SK-N-SH (cell line): Measurements from ENCODE around the gene MAGEF1. TPM values are rescaled to one million over a fixed set of nuclear protein-coding genes. Genes with fewer than 3 reads are reported as not detected.

Experiments
- CTCF ChIA-PET: fragments of 300-600, 350-600 bp; formaldehyde crosslinking; extraction: SDS; loops from one replicate; lab custom pipeline; 2021; lab: Yijun Ruan, JAX
- POLR2A ChIA-PET: fragments of 350-600 bp; sonication (Branson Sonifier 250); formaldehyde crosslinking; extraction: SDS; loops from one replicate; lab custom pipeline; 2020; ENCODE audit warnings: antibody characterized with exemption, inconsistent platforms; lab: Yijun Ruan, JAX
- DNase-seq: peaks from one replicate; pipeline ENCODE4 v3.0.0; 2012
- H2AFZ ChIP-seq: fragments of 200-600 bp; sonication (generic); 2 replicates; pipeline ENCODE4 v1.8.1; 2016; ENCODE audit warnings: antibody characterized with exemption, mild to moderate bottlenecking, low read depth
- H3F3A ChIP-seq: fragments of 200-600 bp; sonication (generic); replicated peaks from 2 replicates; pipeline ENCODE3; 2016; ENCODE audit warnings: antibody characterized with exemption, mild to moderate bottlenecking; ENCODE audit not compliant: insufficient read depth
- H3K27ac ChIP-seq, 2 experiments: fragments of 200-500 bp in 1 of 2; fragments of 200-600 bp in 1 of 2; sonication (Bioruptor generic) in 1 of 2; sonication (generic), shearing (Covaris generic) in 1 of 2; 2 replicates each; pipeline versions ENCODE4 v1.5.1 to v1.6.1; 2014 to 2016; ENCODE audit warnings: low read depth in 2 of 2, inconsistent platforms in 1 of 2, low read length in 1 of 2, mild to moderate bottlenecking in 1 of 2, mixed read lengths in 1 of 2
- H3K27me3 ChIP-seq: fragments of 200-600 bp; sonication (generic), shearing (Covaris generic); 2 replicates; pipeline ENCODE4 v1.6.1; 2016; ENCODE audit warnings: mixed run types; ENCODE audit not compliant: insufficient read depth
- H3K36me3 ChIP-seq, 2 experiments: fragments of 200-500 bp in 1 of 2; fragments of 200-600 bp in 1 of 2; sonication (Bioruptor generic) in 1 of 2; sonication (generic) in 1 of 2; replicated peaks in 1 of 2; 2 replicates each; pipeline versions ENCODE3 to v1.5.1; 2014 to 2016; ENCODE audit warnings: low read length in 1 of 2, mild to moderate bottlenecking in 1 of 2; ENCODE audit not compliant: insufficient read depth in 2 of 2, control insufficient read depth in 1 of 2
- H3K4me1 ChIP-seq, 2 experiments: fragments of 200-500 bp in 1 of 2; fragments of 200-600 bp in 1 of 2; sonication (Bioruptor generic) in 1 of 2; sonication (generic), shearing (Covaris generic) in 1 of 2; 2 replicates each; pipeline versions ENCODE4 v1.5.1 to v1.6.1; 2014 to 2016; ENCODE audit warnings: low read depth in 1 of 2, low read length in 1 of 2, mixed run types in 1 of 2; ENCODE audit not compliant: insufficient read depth in 2 of 2, control insufficient read depth in 1 of 2
- H3K4me2 ChIP-seq: fragments of 200-600 bp; sonication (generic), shearing (Covaris generic); 2 replicates; pipeline ENCODE4 v1.6.1; 2017; ENCODE audit warnings: mixed run types
- H3K4me3 ChIP-seq, 2 experiments: fragments of 200-500 bp in 1 of 2; fragments of 200-600 bp in 1 of 2; sonication (Bioruptor generic) in 1 of 2; sonication (generic), shearing (Covaris generic) in 1 of 2; 2 replicates each; pipeline versions ENCODE4 v1.5.1 to v1.8.1; 2014 to 2016; ENCODE audit warnings: low read depth in 2 of 2, inconsistent platforms in 1 of 2, low read length in 1 of 2, mild to moderate bottlenecking in 1 of 2, mixed read lengths in 1 of 2, moderate library complexity in 1 of 2
- H3K79me2 ChIP-seq: fragments of 200-600 bp; sonication (generic); 2 replicates; pipeline ENCODE4 v1.8.1; 2017; ENCODE audit warnings: mild to moderate bottlenecking; ENCODE audit not compliant: insufficient read depth
- H3K9ac ChIP-seq: fragments of 200-600 bp; sonication (generic); 2 replicates; pipeline ENCODE4 v1.6.1; 2017; ENCODE audit warnings: mixed run types
- H3K9me2 ChIP-seq: fragments of 200-600 bp; sonication (generic); 2 replicates; pipeline ENCODE4 v1.6.1; 2017; ENCODE audit warnings: mixed run types
- H3K9me3 ChIP-seq: fragments of 200-600 bp; sonication (generic); 2 replicates; pipeline ENCODE4 v1.6.1; 2017; ENCODE audit warnings: mixed run types, mild to moderate bottlenecking, moderate library complexity
- H4K20me1 ChIP-seq: fragments of 200-600 bp; sonication (generic); 2 replicates; pipeline ENCODE4 v1.6.1; 2017; ENCODE audit warnings: mild to moderate bottlenecking, mixed run types; ENCODE audit not compliant: insufficient read depth
- CHD2 ChIP-seq: fragments of 150-350 bp; IDR thresholded peaks from 2 replicates; pipeline ENCODE4 v1.6.1; 2018; ENCODE audit warnings: low read length; ENCODE audit not compliant: partially characterized antibody
- EP300 ChIP-seq, 2 experiments: IDR thresholded peaks; 2 replicates each; pipeline versions ENCODE4 v1.4.0 to v1.6.1; 2012; ENCODE audit warnings: borderline replicate concordance in 1 of 2, low read depth in 1 of 2, low read length in 1 of 2
- GATA2 ChIP-seq: sonication (generic); formaldehyde crosslinking; IDR thresholded peaks from 2 replicates; pipeline ENCODE4 v1.5.0; 2020; ENCODE audit warnings: mild to moderate bottlenecking, missing genetic modification reagents
- MEF2A ChIP-seq: IDR thresholded peaks from 2 replicates; pipeline ENCODE4 v1.4.0; 2012; ENCODE audit warnings: low read depth, borderline replicate concordance
- NFIC ChIP-seq: IDR thresholded peaks from 2 replicates; pipeline ENCODE4 v1.4.0; 2012; ENCODE audit warnings: borderline replicate concordance
- SIN3A ChIP-seq: IDR thresholded peaks from 2 replicates; pipeline ENCODE4 v1.6.1; 2012; ENCODE audit warnings: low read depth, mild to moderate bottlenecking, low read length, moderate library complexity, borderline replicate concordance
- TAF1 ChIP-seq: IDR thresholded peaks from 2 replicates; pipeline ENCODE4 v1.6.1; 2012; ENCODE audit warnings: low read depth, mild to moderate bottlenecking, low read length, moderate library complexity, borderline replicate concordance
- TEAD4 ChIP-seq: IDR thresholded peaks from 2 replicates; pipeline ENCODE4 v1.4.0; 2012; ENCODE audit warnings: mild to moderate bottlenecking, borderline replicate concordance; ENCODE audit not compliant: insufficient read depth
- WGBS: methylation state at CpG from one replicate; pipeline ENCODE4 v1.1.6; 2017; ENCODE audit warnings: low lambda C conversion rate; 5-methylcytosine and 5-hydroxymethylcytosine counted together
- polyA plus RNA-seq, 3 experiments: library from polyadenylated mRNA; depleted of rRNA; stranded (reverse); fragments of >200 nt; gene quantifications; 2 replicates each; pipeline ENCODE4 v1.2.3, GENCODE V29; 2012
- TF ChIP-seq, protein P1 (sequence below): fragments of 200-600 bp; sonication (generic); IDR thresholded peaks from 2 replicates; pipeline ENCODE4 v1.6.1; 2017; ENCODE audit warnings: antibody characterized with exemption, mild to moderate bottlenecking, moderate library complexity
- TF ChIP-seq, protein P2 (sequence below): IDR thresholded peaks from 2 replicates; pipeline ENCODE4 v1.4.0; 2012; ENCODE audit warnings: low read depth
- TF ChIP-seq, protein P3 (sequence below): fragments of 150-350 bp; IDR thresholded peaks from 2 replicates; pipeline ENCODE4 v1.6.1; 2016; ENCODE audit warnings: mild to moderate bottlenecking, low read depth, low read length
- TF ChIP-seq, protein P4 (sequence below): fragments of 150-350 bp; IDR thresholded peaks from 2 replicates; pipeline ENCODE4 v1.6.1; 2017; ENCODE audit warnings: antibody characterized with exemption, low read length, low read depth, borderline replicate concordance
- TF ChIP-seq, protein P5 (sequence below): IDR thresholded peaks from 2 replicates; pipeline ENCODE4 v1.4.0; 2012; ENCODE audit warnings: low read depth, borderline replicate concordance

The MAGEF1 gene
- polyA plus RNA-seq, 1 of the 3 experiments (the other 2 are of a cell fraction): 45.2 TPM

DNA sequence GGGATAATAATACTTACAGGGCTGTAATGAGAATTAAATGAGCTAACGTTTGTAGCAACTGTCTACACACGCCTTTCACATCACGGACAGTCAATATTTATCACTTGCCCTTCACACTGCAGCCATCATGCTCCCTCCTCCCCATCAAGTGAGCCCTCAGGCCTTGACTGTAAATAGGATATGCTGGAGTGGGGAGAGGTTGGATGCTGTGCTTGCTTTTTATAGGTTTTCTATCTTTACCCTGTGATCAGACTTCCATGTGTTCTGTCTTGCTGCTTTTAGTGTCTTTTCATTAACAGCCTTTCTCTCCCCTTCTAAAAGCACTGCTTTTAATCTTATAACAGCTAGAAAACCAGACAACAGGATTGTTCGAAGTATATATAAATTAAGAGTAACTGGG lies 12.8 kb upstream of the MAGEF1 start:
- Histone ChIP-seq H3K27ac (peak overlapping the region in 1 of 2 experiments; percentile 74; a peak in 2 of 4 replicates), H3K79me2 (no peaks in the 10 kb centered on the region)
- 89% methylated on average over 4 of the region's 4 CpGs for WGBS

More for the DNA sequence above, 12.8 kb upstream of the MAGEF1 start:
- Histone ChIP-seq H3K9me2 (no peaks in the 10 kb centered on the region), H3K27me3 (no peaks in the 10 kb centered on the region), H3K4me3 (no peak overlapping the region), H3K9ac (no peak overlapping the region), H3K4me1 (peaks cover 0 to 22% of the 10 kb centered on the region in 2 experiments; a peak in 2 of 4 replicates), H3K9me3 (no peaks in the 10 kb centered on the region), H3K4me2 (no peak overlapping the region)
- ChIA-PET CTCF (interaction anchor here (0.7 to 5.4 kb wide), 8 partner anchors 11 to 160 kb away, joined by 3 to 39 read pairs (median 4); partner anchors contain the start of gene MAGEF1), POLR2A (interaction anchor here (1.3 to 2.0 kb wide), 3 partner anchors 13 to 164 kb away, joined by 3 to 8 read pairs (median 4); partner anchors contain the start of gene MAGEF1)
- DNase-seq: no peak
- TF ChIP-seq, protein P1, sequence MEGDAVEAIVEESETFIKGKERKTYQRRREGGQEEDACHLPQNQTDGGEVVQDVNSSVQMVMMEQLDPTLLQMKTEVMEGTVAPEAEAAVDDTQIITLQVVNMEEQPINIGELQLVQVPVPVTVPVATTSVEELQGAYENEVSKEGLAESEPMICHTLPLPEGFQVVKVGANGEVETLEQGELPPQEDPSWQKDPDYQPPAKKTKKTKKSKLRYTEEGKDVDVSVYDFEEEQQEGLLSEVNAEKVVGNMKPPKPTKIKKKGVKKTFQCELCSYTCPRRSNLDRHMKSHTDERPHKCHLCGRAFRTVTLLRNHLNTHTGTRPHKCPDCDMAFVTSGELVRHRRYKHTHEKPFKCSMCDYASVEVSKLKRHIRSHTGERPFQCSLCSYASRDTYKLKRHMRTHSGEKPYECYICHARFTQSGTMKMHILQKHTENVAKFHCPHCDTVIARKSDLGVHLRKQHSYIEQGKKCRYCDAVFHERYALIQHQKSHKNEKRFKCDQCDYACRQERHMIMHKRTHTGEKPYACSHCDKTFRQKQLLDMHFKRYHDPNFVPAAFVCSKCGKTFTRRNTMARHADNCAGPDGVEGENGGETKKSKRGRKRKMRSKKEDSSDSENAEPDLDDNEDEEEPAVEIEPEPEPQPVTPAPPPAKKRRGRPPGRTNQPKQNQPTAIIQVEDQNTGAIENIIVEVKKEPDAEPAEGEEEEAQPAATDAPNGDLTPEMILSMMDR: no peak
- TF ChIP-seq, protein P2, sequence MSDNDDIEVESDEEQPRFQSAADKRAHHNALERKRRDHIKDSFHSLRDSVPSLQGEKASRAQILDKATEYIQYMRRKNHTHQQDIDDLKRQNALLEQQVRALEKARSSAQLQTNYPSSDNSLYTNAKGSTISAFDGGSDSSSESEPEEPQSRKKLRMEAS: no peak
- no peak for TF ChIP-seq NFIC
- no peak; the same call in 1 of the 2 replicates for TF ChIP-seq GATA2 (CRISPR knock-in tag)
- TF ChIP-seq, protein P3, sequence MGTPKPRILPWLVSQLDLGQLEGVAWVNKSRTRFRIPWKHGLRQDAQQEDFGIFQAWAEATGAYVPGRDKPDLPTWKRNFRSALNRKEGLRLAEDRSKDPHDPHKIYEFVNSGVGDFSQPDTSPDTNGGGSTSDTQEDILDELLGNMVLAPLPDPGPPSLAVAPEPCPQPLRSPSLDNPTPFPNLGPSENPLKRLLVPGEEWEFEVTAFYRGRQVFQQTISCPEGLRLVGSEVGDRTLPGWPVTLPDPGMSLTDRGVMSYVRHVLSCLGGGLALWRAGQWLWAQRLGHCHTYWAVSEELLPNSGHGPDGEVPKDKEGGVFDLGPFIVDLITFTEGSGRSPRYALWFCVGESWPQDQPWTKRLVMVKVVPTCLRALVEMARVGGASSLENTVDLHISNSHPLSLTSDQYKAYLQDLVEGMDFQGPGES: no peak
- TF ChIP-seq TAF1: no peak
- TF ChIP-seq, protein P4, sequence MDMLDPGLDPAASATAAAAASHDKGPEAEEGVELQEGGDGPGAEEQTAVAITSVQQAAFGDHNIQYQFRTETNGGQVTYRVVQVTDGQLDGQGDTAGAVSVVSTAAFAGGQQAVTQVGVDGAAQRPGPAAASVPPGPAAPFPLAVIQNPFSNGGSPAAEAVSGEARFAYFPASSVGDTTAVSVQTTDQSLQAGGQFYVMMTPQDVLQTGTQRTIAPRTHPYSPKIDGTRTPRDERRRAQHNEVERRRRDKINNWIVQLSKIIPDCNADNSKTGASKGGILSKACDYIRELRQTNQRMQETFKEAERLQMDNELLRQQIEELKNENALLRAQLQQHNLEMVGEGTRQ: no peak
- no peak for TF ChIP-seq TEAD4
- TF ChIP-seq CHD2: no peak
- TF ChIP-seq MEF2A: no peak
- TF ChIP-seq, protein P5, sequence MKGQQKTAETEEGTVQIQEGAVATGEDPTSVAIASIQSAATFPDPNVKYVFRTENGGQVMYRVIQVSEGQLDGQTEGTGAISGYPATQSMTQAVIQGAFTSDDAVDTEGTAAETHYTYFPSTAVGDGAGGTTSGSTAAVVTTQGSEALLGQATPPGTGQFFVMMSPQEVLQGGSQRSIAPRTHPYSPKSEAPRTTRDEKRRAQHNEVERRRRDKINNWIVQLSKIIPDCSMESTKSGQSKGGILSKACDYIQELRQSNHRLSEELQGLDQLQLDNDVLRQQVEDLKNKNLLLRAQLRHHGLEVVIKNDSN: no peak
- TF ChIP-seq SIN3A: no peak
- no peak for TF ChIP-seq EP300 (IDR thresholded peaks at IDR 0.05; ENCODE audit: borderline replicate concordance in 1 of 2, low read depth in 1 of 2, low read length in 1 of 2)
- TF ChIP-seq, all 33 proteins: peak for 0
- no peaks in the 10 kb centered on the region for H3K36me3 ChIP-seq
- no peaks in the 10 kb centered on the region for H4K20me1 ChIP-seq
- H2AFZ ChIP-seq: no peak overlapping the region
- H3F3A ChIP-seq: no peaks in the 10 kb centered on the region
